H9 (cell line): Measurements from ENCODE around the gene IKZF1. TPM values are rescaled to one million over a fixed set of nuclear protein-coding genes. Genes with fewer than 3 reads are reported as not detected.

ENCODE experiments used
- DNase-seq: peaks from one replicate; pipeline ENCODE4 v3.0.0-alpha.2; 2017
- H2AFZ ChIP-seq: one replicate; pipeline ENCODE4 v1.6.1; 2013; ENCODE audit warnings: mild to moderate bottlenecking, low read length, control low read depth, moderate library complexity
- H2AK5ac ChIP-seq: 2 replicates; pipeline ENCODE4 v1.6.1; 2013; ENCODE audit warnings: low read length, control low read depth, mixed read lengths; ENCODE audit not compliant: insufficient read length
- H2BK120ac ChIP-seq: one replicate; pipeline ENCODE4 v1.6.1; 2013; ENCODE audit warnings: low read depth, mild to moderate bottlenecking, low read length, control low read depth, inconsistent platforms; ENCODE audit not compliant: poor library complexity, severe bottlenecking
- H2BK12ac ChIP-seq: 2 replicates; pipeline ENCODE4 v1.6.1; 2013; ENCODE audit warnings: low read length, control low read depth, mixed read lengths, low read depth; ENCODE audit not compliant: insufficient read length
- H2BK15ac ChIP-seq: 2 replicates; pipeline ENCODE4 v1.6.1; 2013; ENCODE audit warnings: low read depth, low read length, control low read depth
- H2BK20ac ChIP-seq: one replicate; pipeline ENCODE4 v1.6.1; 2013; ENCODE audit warnings: low read depth, mild to moderate bottlenecking, low read length, control low read depth, inconsistent platforms; ENCODE audit not compliant: poor library complexity, severe bottlenecking
- H2BK5ac ChIP-seq: 2 replicates; pipeline ENCODE4 v1.6.1; 2013; ENCODE audit warnings: low read length, control low read depth, mixed read lengths; ENCODE audit not compliant: insufficient read length
- H3K14ac ChIP-seq: 2 replicates; pipeline ENCODE4 v1.6.1; 2013; ENCODE audit warnings: low read length, control low read depth; ENCODE audit not compliant: insufficient read depth
- H3K18ac ChIP-seq: 2 replicates; pipeline ENCODE4 v1.6.1; 2013; ENCODE audit warnings: low read depth, mild to moderate bottlenecking, mixed read lengths, low read length, control low read depth; ENCODE audit not compliant: insufficient read length
- H3K23ac ChIP-seq: 2 replicates; pipeline ENCODE4 v1.6.1; 2013; ENCODE audit warnings: low read length, control low read depth, mixed read lengths, low read depth; ENCODE audit not compliant: insufficient read length
- H3K23me2 ChIP-seq: 2 replicates; pipeline ENCODE4 v1.6.1; 2013; ENCODE audit warnings: low read depth, mild to moderate bottlenecking, mixed read lengths, low read length, control low read depth; ENCODE audit not compliant: insufficient read length, poor library complexity, severe bottlenecking
- H3K27ac ChIP-seq: 2 replicates; pipeline ENCODE4 v1.5.1; 2013; ENCODE audit warnings: low read length, control low read depth, mixed read lengths, low read depth; ENCODE audit not compliant: insufficient read length
- H3K27me3 ChIP-seq: 2 replicates; pipeline ENCODE4 v1.6.1; 2013; ENCODE audit warnings: low read length, control low read depth, inconsistent platforms; ENCODE audit not compliant: insufficient read depth
- H3K4ac ChIP-seq: 2 replicates; pipeline ENCODE4 v1.6.1; 2013; ENCODE audit warnings: low read depth, mild to moderate bottlenecking, control low read depth, inconsistent platforms, low read length, moderate library complexity
- H3K4me1 ChIP-seq: 2 replicates; pipeline ENCODE4 v1.6.1; 2013; ENCODE audit warnings: low read length, control low read depth, inconsistent platforms; ENCODE audit not compliant: insufficient read depth
- H3K4me2 ChIP-seq: 2 replicates; pipeline ENCODE4 v1.6.1; 2013; ENCODE audit warnings: low read length, control low read depth, mixed read lengths; ENCODE audit not compliant: insufficient read length, insufficient read depth
- H3K56ac ChIP-seq: 2 replicates; pipeline ENCODE4 v1.6.1; 2013; ENCODE audit warnings: low read depth, mild to moderate bottlenecking, mixed read lengths, low read length, control low read depth; ENCODE audit not compliant: insufficient read length
- H3K79me1 ChIP-seq: 2 replicates; pipeline ENCODE4 v1.6.1; 2013; ENCODE audit warnings: low read depth, mild to moderate bottlenecking, moderate library complexity, low read length, control low read depth, inconsistent platforms; ENCODE audit not compliant: insufficient read depth, poor library complexity, severe bottlenecking
- H3K79me2 ChIP-seq: 2 replicates; pipeline ENCODE4 v1.6.1; 2013; ENCODE audit warnings: low read length, control low read depth, inconsistent platforms; ENCODE audit not compliant: insufficient read depth
- H3K9ac ChIP-seq: 2 replicates; pipeline ENCODE4 v1.6.1; 2013; ENCODE audit warnings: low read length, control low read depth, mixed read lengths; ENCODE audit not compliant: insufficient read length; ENCODE audit errors: extremely low read depth
- H3K9me3 ChIP-seq: one replicate; pipeline ENCODE4 v1.6.1; 2013; ENCODE audit warnings: low read depth, low read length, inconsistent platforms; ENCODE audit not compliant: control insufficient read depth
- H3T11ph ChIP-seq: one replicate; pipeline ENCODE4 v1.6.1; 2013; ENCODE audit warnings: mild to moderate bottlenecking, low read length, control low read depth, inconsistent platforms
- H4K20me1 ChIP-seq: one replicate; pipeline ENCODE4 v1.6.1; 2013; ENCODE audit not compliant: control insufficient read depth, insufficient read length, insufficient read depth
- H4K5ac ChIP-seq: 2 replicates; pipeline ENCODE4 v1.6.1; 2013; ENCODE audit warnings: low read depth, mild to moderate bottlenecking, mixed read lengths, low read length, control low read depth; ENCODE audit not compliant: insufficient read length
- H4K8ac ChIP-seq: replicated peaks from 2 replicates; pipeline ENCODE4 v1.6.1; 2013; ENCODE audit warnings: low read length, control low read depth, mixed read lengths, low read depth; ENCODE audit not compliant: insufficient read length
- H4K91ac ChIP-seq: 2 replicates; pipeline ENCODE4 v1.6.1; 2013; ENCODE audit warnings: low read depth, mild to moderate bottlenecking, moderate library complexity, mixed read lengths, low read length, control low read depth; ENCODE audit not compliant: insufficient read length
- H3K27ac Mint-ChIP-seq, 3 experiments: 2 replicates in 2 of 3; 3 replicates in 1 of 3; pipeline ENCODE4 v1.8.0; 2020 to 2021; ENCODE audit warnings: mixed read lengths in 3 of 3, mild to moderate bottlenecking in 1 of 3, moderate library complexity in 1 of 3
- H3K27me3 Mint-ChIP-seq: 2 replicates; pipeline ENCODE4 v1.8.0; 2021; ENCODE audit warnings: low read depth, mild to moderate bottlenecking, moderate library complexity, mixed read lengths
- H3K36me3 Mint-ChIP-seq, 3 experiments: 2 replicates in 2 of 3; 3 replicates in 1 of 3; pipeline ENCODE4 v1.8.0; 2020 to 2021; ENCODE audit warnings: low read depth in 3 of 3, mixed read lengths in 3 of 3; ENCODE audit not compliant: insufficient read depth in 1 of 3
- H3K4me1 Mint-ChIP-seq, 2 experiments: 2 replicates each; pipeline ENCODE4 v1.8.0; 2020; ENCODE audit warnings: mixed read lengths in 2 of 2
- H3K4me3 Mint-ChIP-seq, 2 experiments: 2 replicates in 1 of 2; 3 replicates in 1 of 2; pipeline ENCODE4 v1.8.0; 2020 to 2021; ENCODE audit warnings: mild to moderate bottlenecking in 2 of 2, mixed read lengths in 2 of 2, moderate library complexity in 1 of 2
- H3K9me3 Mint-ChIP-seq, 2 experiments: 2 replicates in 1 of 2; 3 replicates in 1 of 2; pipeline ENCODE4 v1.8.0; 2020; ENCODE audit warnings: mild to moderate bottlenecking in 2 of 2, mixed read lengths in 2 of 2, moderate library complexity in 1 of 2
- WGBS: extraction: QIAGEN DNeasy Blood & Tissue Kit; methylation state at CpG from one replicate; pipeline ENCODE4 v1.1.7; 2013; ENCODE audit warnings: missing lambda C conversion rate, low lambda C conversion rate, mixed read lengths; ENCODE audit not compliant: insufficient read length; ENCODE audit errors: extremely low coverage; 5-methylcytosine and 5-hydroxymethylcytosine counted together
- total RNA-seq: library from RNA; stranded (reverse); gene quantifications from 2 replicates; pipeline ENCODE4 v1.2.1, GENCODE V29; 2021
- TF ChIP-seq, protein P1 (sequence below): fragments of 200-600 bp; sonication (generic); conservative IDR thresholded peaks from 3 replicates; pipeline ENCODE4 v1.8.0; 2021; ENCODE audit warnings: antibody characterized with exemption, mild to moderate bottlenecking

The IKZF1 gene
- total RNA-seq, 1 experiment from 2014 or later, result 0.98 TPM

DNA sequence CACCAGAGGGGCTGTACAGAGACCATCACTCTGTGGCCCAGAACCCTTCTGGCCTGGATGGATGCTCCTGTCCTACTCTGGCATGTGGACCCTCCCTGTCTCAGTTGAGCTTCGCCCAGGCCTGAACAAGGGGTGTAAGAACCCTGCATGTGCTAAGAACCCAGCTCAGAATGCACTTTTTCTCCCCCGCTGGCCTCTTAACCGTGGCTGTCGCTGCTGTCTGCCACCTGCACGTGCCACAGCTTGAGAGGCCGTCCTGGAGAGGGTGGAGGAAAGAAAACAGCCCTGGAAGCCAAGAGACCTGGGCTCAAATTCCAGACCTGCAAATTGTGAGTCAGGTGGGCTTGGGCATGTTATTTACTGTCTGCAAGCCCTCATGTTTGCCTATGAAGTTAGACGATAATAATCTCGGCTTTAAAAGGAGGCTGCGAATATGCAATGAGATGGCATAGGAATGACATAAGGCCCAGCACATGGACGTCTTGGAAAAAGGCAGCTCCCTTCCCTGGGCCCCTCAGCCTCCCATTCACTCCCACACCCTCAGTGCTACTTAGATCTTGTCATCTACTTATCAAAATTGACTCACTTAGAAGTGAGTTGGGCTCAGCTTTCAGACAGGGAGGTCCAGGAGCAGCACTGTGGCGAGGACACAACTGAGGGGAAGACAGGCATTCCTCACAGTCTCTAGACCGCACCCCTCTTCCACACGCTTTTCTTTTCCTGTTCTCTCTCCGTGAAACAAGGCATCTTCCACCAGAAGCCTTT lies 114.2 kb downstream of the IKZF1 start:
- Mint-ChIP-seq H3K27ac (no peak overlapping the region), H3K4me3 (no peak overlapping the region), H3K9me3 (no peaks in the 10 kb centered on the region), H3K36me3 (no peaks in the 10 kb centered on the region), H3K4me1 (peaks cover 35 to 38% of the 10 kb centered on the region in 2 experiments), H3K27me3 (peaks cover 1% of the 10 kb centered on the region; the same call in 1 of the 2 replicates)
- Histone ChIP-seq H2BK12ac (no peak overlapping the region), H2BK5ac (no peak overlapping the region), H2BK120ac (no peak overlapping the region), H2BK20ac (no peak overlapping the region), H4K20me1 (no peaks in the 10 kb centered on the region), H4K8ac (no peak overlapping the region), H3K4ac (no peak overlapping the region), H4K5ac (no peak overlapping the region), H3K14ac (no peak overlapping the region), H3K4me1 (peaks cover 2% of the 10 kb centered on the region; the same call in 1 of the 2 replicates), H3K18ac (no peak overlapping the region), H3K79me1 (no peaks in the 10 kb centered on the region), H3K56ac (no peak overlapping the region), H3K4me2 (no peak overlapping the region), H3K27ac (no peak overlapping the region), H2AK5ac (no peak overlapping the region), H3K9me3 (no peaks in the 10 kb centered on the region), H3K79me2 (no peaks in the 10 kb centered on the region), H2BK15ac (no peak overlapping the region), H3K23me2 (no peaks in the 10 kb centered on the region), H3K27me3 (no peaks in the 10 kb centered on the region), H3T11ph (no peak overlapping the region), H3K23ac (no peak overlapping the region), H3K9ac (no peak overlapping the region), H2AFZ (no peak overlapping the region), H4K91ac (no peak overlapping the region)
- no CpG with 5 or more reads among the region's 14 CpGs for WGBS
- no peak for DNase-seq
- TF ChIP-seq, protein P1, sequence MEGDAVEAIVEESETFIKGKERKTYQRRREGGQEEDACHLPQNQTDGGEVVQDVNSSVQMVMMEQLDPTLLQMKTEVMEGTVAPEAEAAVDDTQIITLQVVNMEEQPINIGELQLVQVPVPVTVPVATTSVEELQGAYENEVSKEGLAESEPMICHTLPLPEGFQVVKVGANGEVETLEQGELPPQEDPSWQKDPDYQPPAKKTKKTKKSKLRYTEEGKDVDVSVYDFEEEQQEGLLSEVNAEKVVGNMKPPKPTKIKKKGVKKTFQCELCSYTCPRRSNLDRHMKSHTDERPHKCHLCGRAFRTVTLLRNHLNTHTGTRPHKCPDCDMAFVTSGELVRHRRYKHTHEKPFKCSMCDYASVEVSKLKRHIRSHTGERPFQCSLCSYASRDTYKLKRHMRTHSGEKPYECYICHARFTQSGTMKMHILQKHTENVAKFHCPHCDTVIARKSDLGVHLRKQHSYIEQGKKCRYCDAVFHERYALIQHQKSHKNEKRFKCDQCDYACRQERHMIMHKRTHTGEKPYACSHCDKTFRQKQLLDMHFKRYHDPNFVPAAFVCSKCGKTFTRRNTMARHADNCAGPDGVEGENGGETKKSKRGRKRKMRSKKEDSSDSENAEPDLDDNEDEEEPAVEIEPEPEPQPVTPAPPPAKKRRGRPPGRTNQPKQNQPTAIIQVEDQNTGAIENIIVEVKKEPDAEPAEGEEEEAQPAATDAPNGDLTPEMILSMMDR, result no peak
